ENCODE results near the gene ARHGAP28.

Gene ARHGAP28

GRCh38 chr18:6874315-6874714 is 144.8 kb downstream of the ARHGAP28 start:
- Histone ChIP-seq H3K4me3 (replicated peaks; ENCODE audit: insufficient read depth, low read length) (no peak overlapping the region), H3K27me3 (ENCODE audit: insufficient read depth, poor library complexity, severe bottlenecking) (no peaks in the 10 kb centered on the region), H3K27ac (replicated peaks) (no peak overlapping the region)
- no peak for DNase-seq (ENCODE audit: low read depth in 1 of 2, low spot score in 1 of 2)
- TF ChIP-seq SPI1 (IDR thresholded peaks at IDR 0.05; ENCODE audit: borderline replicate concordance, low read depth) (no peak), POLR2AphosphoS5 (IDR thresholded peaks at IDR 0.05; ENCODE audit: low read depth) (no peak), CTCF (IDR thresholded peaks at IDR 0.05; ENCODE audit: insufficient read depth, low read length) (no peak), REST (IDR thresholded peaks at IDR 0.05; ENCODE audit: insufficient replicate concordance, low read depth) (no peak), GABPA (IDR thresholded peaks at IDR 0.05; ENCODE audit: low read depth) (no peak)

- no peak for DNase-seq (ENCODE audit: low read depth in 1 of 2, low spot score in 1 of 2)
- no peaks in the 10 kb centered on the region for H3K27me3 ChIP-seq (ENCODE audit: insufficient read depth, poor library complexity, severe bottlenecking)
- no peak overlapping the region for H3K4me3 ChIP-seq (replicated peaks; ENCODE audit: insufficient read depth, low read length)
- H3K27ac ChIP-seq (replicated peaks), result no peak overlapping the region
- TF ChIP-seq POLR2AphosphoS5 (IDR thresholded peaks at IDR 0.05; ENCODE audit: low read depth) (no peak), SPI1 (IDR thresholded peaks at IDR 0.05; ENCODE audit: borderline replicate concordance, low read depth) (no peak), CTCF (IDR thresholded peaks at IDR 0.05; ENCODE audit: insufficient read depth, low read length) (no peak), REST (IDR thresholded peaks at IDR 0.05; ENCODE audit: insufficient replicate concordance, low read depth) (no peak), GABPA (IDR thresholded peaks at IDR 0.05; ENCODE audit: low read depth) (no peak)
These were observed 146.2 kb downstream of the ARHGAP28 start for GRCh38 chr18:6875749-6876148.

GRCh38 chr18:6876641-6877041 is 147.1 kb downstream of the ARHGAP28 start:
- H3K27ac ChIP-seq (replicated peaks), result no peak overlapping the region
- no peak for DNase-seq (ENCODE audit: low read depth in 1 of 2, low spot score in 1 of 2)
- no peak for TF ChIP-seq POLR2AphosphoS5 (IDR thresholded peaks at IDR 0.05; ENCODE audit: low read depth)
- TF ChIP-seq GABPA (IDR thresholded peaks at IDR 0.05; ENCODE audit: low read depth), result no peak
- TF ChIP-seq CTCF (IDR thresholded peaks at IDR 0.05; ENCODE audit: insufficient read depth, low read length), result no peak
- TF ChIP-seq REST (IDR thresholded peaks at IDR 0.05; ENCODE audit: insufficient replicate concordance, low read depth), result no peak
- no peak for TF ChIP-seq SPI1 (IDR thresholded peaks at IDR 0.05; ENCODE audit: borderline replicate concordance, low read depth)
- H3K27me3 ChIP-seq (ENCODE audit: insufficient read depth, poor library complexity, severe bottlenecking), result peaks cover 2% of the 10 kb centered on the region
- no peak overlapping the region for H3K4me3 ChIP-seq (replicated peaks; ENCODE audit: insufficient read depth, low read length)
